HepG2 (cell line): ENCODE data around the gene ANKRD11. TPM values are rescaled to one million over a fixed set of nuclear protein-coding genes. Genes with fewer than 3 reads are reported as not detected.
"Not testable (repeated sequence)": the region's sequence is repeated elsewhere in the genome, so short reads cannot be mapped to it uniquely, and the experiment has no call there.

Experiments used
- ATAC-seq: fragments of 200-7000 bp; cut with Tn5 transposase; 3 replicates; pipeline ENCODE4 v1.9.1; 2020; ENCODE audit warnings: mild to moderate bottlenecking, moderate library complexity
- BruUV-seq: library from RNA; stranded (reverse); fragments of 400-500 nt; replicated peaks from 2 replicates; lab custom pipeline; 2021; lab: Mats Ljungman, UMichigan
- CTCF ChIA-PET: fragments of 300-600 bp; formaldehyde crosslinking; extraction: SDS; loops from one replicate; lab custom pipeline; 2021; ENCODE audit warnings: low total read pairs, inconsistent platforms, low intra/inter-chr PET ratio; lab: Yijun Ruan, JAX
- POLR2A ChIA-PET: fragments of 350-600 bp; sonication (Branson Sonifier 250); formaldehyde crosslinking; loops from one replicate; lab custom pipeline; 2020; ENCODE audit warnings: antibody characterized with exemption, inconsistent platforms; lab: Yijun Ruan, JAX
- DNase-seq: peaks from one replicate; pipeline ENCODE4 v3.0.0-alpha.2; 2015; ENCODE audit warnings: low spot score
- FAIRE-seq: peaks from 3 replicates; lab custom pipeline; 2011; peaks lifted over from hg19 to GRCh38; lab: Jason Lieb, UNC
- H2AFZ ChIP-seq: one replicate; pipeline ENCODE4 v1.6.1; 2011; ENCODE audit warnings: low read length, inconsistent platforms
- H3K27ac ChIP-seq: fragments of 300-600 bp; 3 replicates; pipeline ENCODE4 v1.8.0; 2011; ENCODE audit warnings: mixed run types, mild to moderate bottlenecking, mixed read lengths, low read length, inconsistent platforms; ENCODE audit not compliant: insufficient read depth; ENCODE audit errors: extremely low read length
- H3K27me3 ChIP-seq, 2 experiments: fragments of 200-600 bp in 1 of 2; 2 replicates in 1 of 2; 3 replicates in 1 of 2; pipeline versions ENCODE4 v1.6.0 to v1.8.0; 2011; ENCODE audit warnings: low read length in 2 of 2, mild to moderate bottlenecking in 2 of 2, moderate library complexity in 2 of 2, inconsistent platforms in 1 of 2; ENCODE audit not compliant: insufficient read depth in 2 of 2, control insufficient read depth in 1 of 2
- H3K36me3 ChIP-seq, 2 experiments: fragments of 200-600 bp in 1 of 2; replicated peaks in 1 of 2; 2 replicates in 1 of 2; 3 replicates in 1 of 2; pipeline versions ENCODE4 v1.5.1 to v1.8.0; 2011; ENCODE audit warnings: low read length in 2 of 2, inconsistent platforms in 1 of 2; ENCODE audit not compliant: insufficient read depth in 2 of 2, control insufficient read depth in 1 of 2
- H3K4me1 ChIP-seq: 2 replicates; pipeline ENCODE4 v1.5.1; 2012; ENCODE audit warnings: low read length, inconsistent platforms; ENCODE audit not compliant: insufficient read depth
- H3K4me2 ChIP-seq: 2 replicates; pipeline ENCODE4 v1.6.0; 2011; ENCODE audit warnings: low read depth, low read length, inconsistent platforms
- H3K4me3 ChIP-seq, 3 experiments: fragments of 200-600 bp in 1 of 3; sonication (generic), shearing (Covaris generic) in 1 of 3; replicated peaks in 1 of 3; 2 replicates each; pipeline ENCODE4 v1.5.1; 2011 to 2016; ENCODE audit warnings: low read length in 3 of 3, inconsistent platforms in 2 of 3, low read depth in 2 of 3, mild to moderate bottlenecking in 2 of 3, control low read depth in 1 of 3, mixed read lengths in 1 of 3; ENCODE audit not compliant: insufficient read depth in 1 of 3
- H3K79me2 ChIP-seq: one replicate; pipeline ENCODE4 v1.6.1; 2011; ENCODE audit warnings: low read length, inconsistent platforms; ENCODE audit not compliant: insufficient read depth
- H3K9ac ChIP-seq: 2 replicates; pipeline ENCODE4 v1.6.0; 2011; ENCODE audit warnings: mild to moderate bottlenecking, low read depth, low read length, inconsistent platforms; ENCODE audit not compliant: insufficient read depth
- H3K9me3 ChIP-seq: 2 replicates; pipeline ENCODE4 v1.5.1; 2012; ENCODE audit warnings: mild to moderate bottlenecking, low read length
- H4K20me1 ChIP-seq: 2 replicates; pipeline ENCODE4 v1.6.0; 2011; ENCODE audit warnings: inconsistent platforms, mild to moderate bottlenecking, low read length, moderate library complexity; ENCODE audit not compliant: insufficient read depth
- ARNT2 ChIP-seq: sonication (generic); formaldehyde crosslinking; IDR thresholded peaks from 2 replicates; pipeline ENCODE4 v1.8.0; 2022; ENCODE audit warnings: mild to moderate bottlenecking, low read depth, missing genetic modification reagents, moderate library complexity
- HMGA1 ChIP-seq: sonication (generic); formaldehyde crosslinking; conservative IDR thresholded peaks from 2 replicates; pipeline ENCODE4 v1.4.0; 2020; ENCODE audit warnings: missing genetic modification reagents
- KDM5B ChIP-seq: sonication (generic); formaldehyde crosslinking; IDR thresholded peaks from 2 replicates; pipeline ENCODE4 v1.4.0; 2020; ENCODE audit warnings: missing genetic modification reagents, mild to moderate bottlenecking, borderline replicate concordance
- NCOR1 ChIP-seq: fragments of 200-600 bp; sonication (generic); IDR thresholded peaks from 2 replicates; pipeline ENCODE4 v1.7.0; 2017; ENCODE audit warnings: antibody characterized with exemption, low read length, borderline replicate concordance
- POLR2AphosphoS2 ChIP-seq: IDR thresholded peaks from 2 replicates; pipeline ENCODE4 v1.6.1; 2011; ENCODE audit warnings: low read depth, low read length, improper control_type of control experiment
- SOX13 ChIP-seq, 3 experiments: fragments of 450-650 bp in 1 of 3; sonication (generic) in 1 of 3; formaldehyde crosslinking in 1 of 3; IDR thresholded peaks in 2 of 3; conservative IDR thresholded peaks in 1 of 3; 2 replicates each; pipeline versions ENCODE4 v1.5.0 to v1.6.1; 2016 to 2020; ENCODE audit warnings: antibody characterized with exemption in 1 of 3, mild to moderate bottlenecking in 1 of 3, missing compliant biosample characterization in 1 of 3, missing genetic modification reagents in 1 of 3, moderate library complexity in 1 of 3
- TBP ChIP-seq: sonication (generic); formaldehyde crosslinking; IDR thresholded peaks from 2 replicates; pipeline ENCODE4 v1.5.0; 2020; ENCODE audit warnings: missing genetic modification reagents
- ZNF121 ChIP-seq: sonication (generic); formaldehyde crosslinking; IDR thresholded peaks from 2 replicates; pipeline ENCODE4 v1.5.0; 2020; ENCODE audit warnings: mild to moderate bottlenecking, missing genetic modification reagents
- ZNF329 ChIP-seq: sonication (generic); formaldehyde crosslinking; IDR thresholded peaks from 2 replicates; pipeline ENCODE4 v1.9.0; 2021; ENCODE audit warnings: low read depth, mild to moderate bottlenecking, missing genetic modification reagents
- ZNF496 ChIP-seq: sonication (generic); formaldehyde crosslinking; IDR thresholded peaks from 2 replicates; pipeline ENCODE4 v1.8.1; 2023; ENCODE audit warnings: mild to moderate bottlenecking, moderate library complexity, missing genetic modification reagents; ENCODE audit not compliant: insufficient replicate concordance
- ZNF777 ChIP-seq: sonication (generic); formaldehyde crosslinking; IDR thresholded peaks from 2 replicates; pipeline ENCODE4 v1.4.0; 2020; ENCODE audit warnings: missing genetic modification reagents
- ZSCAN29 ChIP-seq: sonication (generic); formaldehyde crosslinking; conservative IDR thresholded peaks from 2 replicates; pipeline ENCODE4 v1.4.0; 2020; ENCODE audit warnings: mild to moderate bottlenecking, missing genetic modification reagents
- WGBS: methylation state at CpG from one replicate; pipeline ENCODE4 v1.1.6; 2017; ENCODE audit warnings: low lambda C conversion rate; 5-methylcytosine and 5-hydroxymethylcytosine counted together
- in situ Hi-C: cut with HindIII; loops from 2 replicates; pipeline ENCODE4 v1.10.0; 2017; ENCODE audit warnings: low pct_unique_long_range_greater_than_20kb; ENCODE audit not compliant: extremely low pct_ligation_motif_present
- intact Hi-C: fragments of 100-400 bp; cut with micrococcal nuclease; formaldehyde crosslinking; loops from one replicate; pipeline ENCODE4 v1.10.0; 2022; ENCODE audit not compliant: unreplicated experiment
- polyA plus RNA-seq, 8 experiments: library from polyadenylated mRNA; depleted of rRNA in 3 of 8; stranded (reverse) in 7 of 8; unstranded in 1 of 8; fragments of >200 nt; fragmentation: Illumina TruSeq in 4 of 8; extraction: Trizol in 4 of 8; gene quantifications; 2 replicates each; pipeline versions ENCODE4 v1.2.1 to v1.2.3, GENCODE V29; 2011 to 2016; ENCODE audit warnings: low read depth in 4 of 8, missing spikeins in 1 of 8, mixed read lengths in 1 of 8; ENCODE audit not compliant: insufficient read depth in 1 of 8
- total RNA-seq, 5 experiments: library from RNA; depleted of rRNA; stranded (reverse); fragments of >200 nt; fragmentation: Illumina TruSeq; extraction: Trizol; gene quantifications; 2 replicates each; pipeline ENCODE4 v1.2.3, GENCODE V29; 2016; ENCODE audit warnings: low read depth in 1 of 5
- TF ChIP-seq, protein P1 (sequence below), 2 experiments: IDR thresholded peaks; 2 replicates each; pipeline ENCODE4 v1.6.1; 2011 to 2012; ENCODE audit warnings: low read length in 2 of 2, borderline replicate concordance in 1 of 2, low read depth in 1 of 2, mild to moderate bottlenecking in 1 of 2, moderate library complexity in 1 of 2

Gene ANKRD11
- total and polyA plus RNA-seq, 2 of the 13 experiments (the other 11 are each of a cell fraction or from before 2014, with no cell fraction given), result 21.4 to 38.4 TPM

DNA sequence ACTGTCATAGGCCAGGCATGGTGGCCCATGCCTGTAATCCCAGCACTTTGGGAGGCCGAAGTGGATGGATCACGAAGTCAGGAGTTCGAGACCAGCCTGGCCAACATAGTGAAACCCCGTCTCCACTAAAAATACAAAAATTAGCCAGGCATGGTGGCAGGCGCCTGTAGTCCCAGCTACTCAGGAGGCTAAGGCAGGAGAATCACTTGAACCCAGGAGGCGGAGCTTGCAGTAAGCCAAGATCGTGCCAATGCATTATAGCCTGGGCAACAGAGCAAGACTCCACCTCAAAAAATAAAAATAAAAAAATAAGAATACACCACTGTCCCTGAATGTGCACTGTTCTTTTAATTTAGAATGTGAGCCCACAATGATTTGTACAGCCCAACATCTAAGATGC, 61.8 kb downstream of the ANKRD11 start:
- Histone ChIP-seq H3K4me1 (peaks cover 68% of the 10 kb centered on the region), H3K79me2 (peaks cover 82% of the 10 kb centered on the region), H4K20me1 (peaks cover 85% of the 10 kb centered on the region), H3K36me3 (peaks cover 8 to 20% of the 10 kb centered on the region in 2 experiments; a peak in 4 of 5 replicates)
- peak; percentile 65; the same call in 1 of the 2 replicates for TF ChIP-seq ZNF121 (CRISPR knock-in tag)
- intact Hi-C loops, ATAC-seq, H3K9me3 ChIP-seq, in situ Hi-C loops, POLR2A ChIA-PET, H3K4me3 ChIP-seq, H3K4me2 ChIP-seq, CTCF ChIA-PET, FAIRE-seq, H2AFZ ChIP-seq, H3K9ac ChIP-seq, DNase-seq, BruUV-seq, H3K27me3 ChIP-seq, H3K27ac ChIP-seq: not testable (repeated sequence)
- 98% methylated on average over 7 of the region's 7 CpGs for WGBS

DNA sequence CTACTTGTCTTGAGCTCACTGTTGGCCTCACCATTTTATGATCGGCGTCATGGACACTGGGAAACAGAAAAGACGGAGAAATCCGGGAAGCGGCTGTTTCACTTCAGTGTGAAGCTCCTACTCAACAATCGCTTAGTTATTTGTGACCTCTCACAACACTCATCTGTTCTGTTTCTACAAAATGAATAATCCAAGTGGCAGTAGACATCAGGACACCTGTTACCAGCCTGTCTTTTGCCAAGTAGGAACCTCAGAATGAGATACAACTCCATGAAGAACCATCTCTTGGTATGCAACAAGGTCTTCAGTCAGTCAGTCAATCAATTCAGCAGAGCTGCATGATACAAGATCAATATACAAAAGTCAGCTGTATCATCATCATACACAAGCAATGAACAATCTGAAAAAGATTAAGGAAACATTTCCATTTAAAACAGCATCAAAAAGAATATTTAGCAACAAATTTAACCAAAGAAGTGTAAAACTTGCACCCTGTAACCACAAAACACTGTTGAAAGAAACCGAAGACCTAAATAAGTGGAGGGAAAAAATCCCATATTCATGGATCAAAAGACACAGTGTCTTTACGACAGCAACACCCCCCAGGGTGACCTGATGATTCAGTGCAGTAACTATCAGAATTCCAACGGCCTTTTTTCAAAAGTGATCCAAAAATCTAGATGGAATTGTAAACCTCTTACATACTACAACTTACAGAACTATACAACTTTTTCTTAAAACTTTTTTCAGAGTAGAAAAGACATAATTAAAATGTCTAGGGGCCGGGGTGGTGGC, 63.4 kb downstream of the ANKRD11 start:
- Histone ChIP-seq H3K27me3 (no peaks in the 10 kb centered on the region), H3K27ac (no peak overlapping the region), H3K36me3 (peaks cover 8 to 20% of the 10 kb centered on the region in 2 experiments; a peak in 4 of 5 replicates), H3K9ac (no peak overlapping the region), H3K4me3 (no peak overlapping the region), H3K9me3 (no peaks in the 10 kb centered on the region), H4K20me1 (peaks cover 85% of the 10 kb centered on the region), H3K4me2 (no peak overlapping the region), H3K79me2 (peaks cover 82% of the 10 kb centered on the region), H3K4me1 (peaks cover 65% of the 10 kb centered on the region), H2AFZ (no peak overlapping the region)
- in situ Hi-C loops, result no loop called here
- no peak for DNase-seq
- POLR2A ChIA-PET, result interaction anchor here (1.5 kb wide), 1 partner anchor 81 kb away, joined by 4 read pairs; the partner anchor contains the start of gene SPG7
- BruUV-seq, result no TSS peak
- CTCF ChIA-PET, result no interaction called here
- intact Hi-C loops, result no loop called here
- ATAC-seq, result no peak
- FAIRE-seq, result no peak
- WGBS, result 92% methylated on average over 10 of the region's 10 CpGs
- no peak for TF ChIP-seq NCOR1
- no peak for TF ChIP-seq KDM5B (CRISPR knock-in tag)
- TF ChIP-seq POLR2AphosphoS2, result no peak
- TF ChIP-seq ZNF496 (CRISPR knock-in tag), result no peak
- no peak for TF ChIP-seq ZNF777 (CRISPR knock-in tag)
- no peak for TF ChIP-seq HMGA1
- no peak for TF ChIP-seq TBP
- TF ChIP-seq, protein P1, sequence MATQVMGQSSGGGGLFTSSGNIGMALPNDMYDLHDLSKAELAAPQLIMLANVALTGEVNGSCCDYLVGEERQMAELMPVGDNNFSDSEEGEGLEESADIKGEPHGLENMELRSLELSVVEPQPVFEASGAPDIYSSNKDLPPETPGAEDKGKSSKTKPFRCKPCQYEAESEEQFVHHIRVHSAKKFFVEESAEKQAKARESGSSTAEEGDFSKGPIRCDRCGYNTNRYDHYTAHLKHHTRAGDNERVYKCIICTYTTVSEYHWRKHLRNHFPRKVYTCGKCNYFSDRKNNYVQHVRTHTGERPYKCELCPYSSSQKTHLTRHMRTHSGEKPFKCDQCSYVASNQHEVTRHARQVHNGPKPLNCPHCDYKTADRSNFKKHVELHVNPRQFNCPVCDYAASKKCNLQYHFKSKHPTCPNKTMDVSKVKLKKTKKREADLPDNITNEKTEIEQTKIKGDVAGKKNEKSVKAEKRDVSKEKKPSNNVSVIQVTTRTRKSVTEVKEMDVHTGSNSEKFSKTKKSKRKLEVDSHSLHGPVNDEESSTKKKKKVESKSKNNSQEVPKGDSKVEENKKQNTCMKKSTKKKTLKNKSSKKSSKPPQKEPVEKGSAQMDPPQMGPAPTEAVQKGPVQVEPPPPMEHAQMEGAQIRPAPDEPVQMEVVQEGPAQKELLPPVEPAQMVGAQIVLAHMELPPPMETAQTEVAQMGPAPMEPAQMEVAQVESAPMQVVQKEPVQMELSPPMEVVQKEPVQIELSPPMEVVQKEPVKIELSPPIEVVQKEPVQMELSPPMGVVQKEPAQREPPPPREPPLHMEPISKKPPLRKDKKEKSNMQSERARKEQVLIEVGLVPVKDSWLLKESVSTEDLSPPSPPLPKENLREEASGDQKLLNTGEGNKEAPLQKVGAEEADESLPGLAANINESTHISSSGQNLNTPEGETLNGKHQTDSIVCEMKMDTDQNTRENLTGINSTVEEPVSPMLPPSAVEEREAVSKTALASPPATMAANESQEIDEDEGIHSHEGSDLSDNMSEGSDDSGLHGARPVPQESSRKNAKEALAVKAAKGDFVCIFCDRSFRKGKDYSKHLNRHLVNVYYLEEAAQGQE (IDR thresholded peaks at IDR 0.05; ENCODE audit: borderline replicate concordance in 1 of 2, low read depth in 1 of 2, low read length in 2 of 2), result no peak
- no peak for TF ChIP-seq ZNF329 (CRISPR knock-in tag)
- TF ChIP-seq ARNT2, result no peak
- TF ChIP-seq SOX13 (IDR thresholded peaks at IDR 0.05), result no peak
- TF ChIP-seq SOX13 (CRISPR knock-in tag; conservative IDR thresholded peaks at IDR 0.05 in 1 of 2, IDR thresholded peaks at IDR 0.05 in 1 of 2), result no peak
- TF ChIP-seq ZSCAN29 (CRISPR knock-in tag), result no peak
